Measurements from ENCODE around the gene NF1. TPM values are rescaled to one million over a fixed set of nuclear protein-coding genes. Genes with fewer than 3 reads are reported as not detected.

The NF1 gene
- total RNA-seq, 4 donors from 2014 or later: 23.6 to 47.3 (median 32.0) TPM

DNA sequence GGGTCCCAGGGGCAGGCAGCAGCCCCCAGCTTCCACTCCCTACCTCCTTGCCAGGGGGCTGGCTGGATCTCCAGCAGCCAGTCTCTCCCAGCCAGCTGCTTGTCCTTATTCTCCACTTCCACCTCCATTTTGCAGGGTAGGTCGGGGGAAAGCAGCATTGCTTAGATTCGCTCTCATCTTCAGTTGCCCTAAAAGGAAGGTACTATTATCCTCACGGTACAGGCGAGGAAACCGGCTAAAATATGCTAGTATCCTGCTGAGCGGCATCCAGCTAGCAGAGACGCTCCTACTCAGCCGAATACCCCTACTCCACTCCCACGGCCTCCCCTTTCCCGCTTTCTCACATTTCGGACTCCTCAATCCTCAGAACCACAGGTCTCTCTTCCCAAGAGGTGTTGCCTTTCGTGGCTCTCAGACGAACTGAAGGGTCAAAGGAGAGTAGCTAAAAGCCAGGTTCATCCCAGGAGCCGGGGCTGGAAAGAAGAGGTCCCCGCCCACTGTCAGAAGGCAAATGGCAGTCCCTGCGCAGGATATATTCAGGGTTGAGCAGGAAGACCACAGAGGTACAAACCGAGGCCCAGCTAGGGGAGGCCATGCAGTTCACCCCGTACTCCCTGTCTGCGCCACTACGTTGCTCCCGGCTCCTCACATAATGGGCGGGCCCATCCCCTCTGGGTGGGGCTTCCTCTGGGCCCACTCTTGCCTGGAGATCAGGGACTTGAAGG lies 295.0 kb downstream of the NF1 start:
- no peak for DNase-seq
- H3K4me3 ChIP-seq: no peak overlapping the region
- H3K4me1 ChIP-seq: peaks cover 0 to 5% of the 10 kb centered on the region in 2 donors
- H3K27ac ChIP-seq: no peak overlapping the region
- intact Hi-C loops (cut with DNase I; ENCODE audit: low total_unique reads) (no loop called here), in situ Hi-C loops (cut with MboI; ENCODE audit: low sequenced_read_pairs in 4 of 4) (no loop called here)
- H3K36me3 ChIP-seq: no peaks in the 10 kb centered on the region
- H3K9me3 ChIP-seq: no peaks in the 10 kb centered on the region
- ATAC-seq: no peak
- H3K27me3 ChIP-seq: peaks cover 42 to 49% (median 46%) of the 10 kb centered on the region in 3 donors
- TF ChIP-seq, protein P1, sequence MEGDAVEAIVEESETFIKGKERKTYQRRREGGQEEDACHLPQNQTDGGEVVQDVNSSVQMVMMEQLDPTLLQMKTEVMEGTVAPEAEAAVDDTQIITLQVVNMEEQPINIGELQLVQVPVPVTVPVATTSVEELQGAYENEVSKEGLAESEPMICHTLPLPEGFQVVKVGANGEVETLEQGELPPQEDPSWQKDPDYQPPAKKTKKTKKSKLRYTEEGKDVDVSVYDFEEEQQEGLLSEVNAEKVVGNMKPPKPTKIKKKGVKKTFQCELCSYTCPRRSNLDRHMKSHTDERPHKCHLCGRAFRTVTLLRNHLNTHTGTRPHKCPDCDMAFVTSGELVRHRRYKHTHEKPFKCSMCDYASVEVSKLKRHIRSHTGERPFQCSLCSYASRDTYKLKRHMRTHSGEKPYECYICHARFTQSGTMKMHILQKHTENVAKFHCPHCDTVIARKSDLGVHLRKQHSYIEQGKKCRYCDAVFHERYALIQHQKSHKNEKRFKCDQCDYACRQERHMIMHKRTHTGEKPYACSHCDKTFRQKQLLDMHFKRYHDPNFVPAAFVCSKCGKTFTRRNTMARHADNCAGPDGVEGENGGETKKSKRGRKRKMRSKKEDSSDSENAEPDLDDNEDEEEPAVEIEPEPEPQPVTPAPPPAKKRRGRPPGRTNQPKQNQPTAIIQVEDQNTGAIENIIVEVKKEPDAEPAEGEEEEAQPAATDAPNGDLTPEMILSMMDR (IDR thresholded peaks at IDR 0.05 in 4 of 5, conservative IDR thresholded peaks at IDR 0.05 in 1 of 5): no peak
- TF ChIP-seq POLR2A (IDR thresholded peaks at IDR 0.05): no peak

DNA sequence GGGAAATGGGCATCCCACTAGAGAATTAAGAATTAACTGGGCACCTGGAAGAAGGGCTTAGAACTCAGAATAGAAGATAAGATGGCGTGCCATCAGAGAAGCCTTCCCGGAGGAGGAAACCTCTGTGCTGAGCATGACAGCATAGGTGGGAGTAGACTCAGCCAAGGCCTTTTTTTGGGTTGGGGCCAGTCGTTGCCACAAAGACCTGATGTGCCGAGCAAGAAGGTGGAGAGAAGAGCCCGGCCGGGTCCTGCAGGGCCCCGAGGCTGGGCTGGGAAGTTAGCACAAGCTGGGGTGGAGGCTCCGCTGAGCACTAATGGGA lies 295.6 kb downstream of the NF1 start:
- in situ Hi-C loops (cut with MboI; ENCODE audit: low sequenced_read_pairs in 4 of 4): no loop called here
- Histone ChIP-seq H3K27ac (no peak overlapping the region), H3K4me1 (peaks cover 0 to 5% of the 10 kb centered on the region in 2 donors), H3K9me3 (no peaks in the 10 kb centered on the region), H3K4me3 (no peak overlapping the region), H3K27me3 (peaks cover 42 to 49% (median 46%) of the 10 kb centered on the region in 3 donors), H3K36me3 (no peaks in the 10 kb centered on the region)
- DNase-seq (no peak), ATAC-seq (no peak)
- TF ChIP-seq, protein P1 (IDR thresholded peaks at IDR 0.05 in 4 of 5, conservative IDR thresholded peaks at IDR 0.05 in 1 of 5): no peak
- TF ChIP-seq POLR2A (IDR thresholded peaks at IDR 0.05): no peak
- intact Hi-C loops (cut with DNase I; ENCODE audit: low total_unique reads): no loop called here

DNA sequence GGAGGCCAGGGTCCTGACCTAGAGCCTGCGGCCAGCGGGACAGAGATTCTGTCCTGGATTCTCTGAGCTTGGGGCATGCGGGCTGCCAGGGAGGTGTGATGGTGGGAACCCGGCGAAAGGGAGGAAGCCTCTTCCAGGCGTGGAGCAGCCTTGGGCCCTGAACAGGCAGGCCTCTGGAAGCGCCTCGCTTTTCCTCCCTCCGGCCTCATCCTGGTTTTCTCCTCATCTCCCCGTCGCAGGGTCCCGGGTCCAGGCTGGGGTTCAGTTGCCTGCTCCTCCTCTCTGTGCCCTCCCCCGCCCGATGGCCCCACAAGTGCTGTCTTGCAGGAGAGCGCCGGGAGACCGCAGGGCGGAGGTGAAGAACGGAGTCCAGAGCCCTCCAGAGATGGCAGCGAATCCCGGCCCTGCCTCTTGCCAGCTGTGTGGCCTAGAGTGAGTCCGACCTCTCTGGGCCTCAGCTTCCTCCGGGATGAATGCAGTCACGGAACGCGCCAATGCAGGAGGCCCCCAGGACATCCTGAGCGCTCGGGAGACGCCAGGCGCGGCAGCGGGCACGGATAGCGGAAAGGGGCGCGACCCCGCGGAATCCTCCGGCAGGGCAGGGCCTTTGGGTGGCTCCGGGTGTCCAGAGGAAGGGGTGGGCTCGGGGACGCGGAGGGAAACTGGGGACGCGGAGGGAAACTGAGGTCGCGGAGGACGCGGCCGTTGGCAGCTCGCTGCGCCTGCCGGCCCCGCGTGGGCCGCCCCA lies 296.1 kb downstream of the NF1 start:
- H3K4me1 ChIP-seq: peaks cover 0 to 5% of the 10 kb centered on the region in 2 donors
- H3K36me3 ChIP-seq: no peaks in the 10 kb centered on the region
- in situ Hi-C loops (cut with MboI; ENCODE audit: low sequenced_read_pairs in 4 of 4) (no loop called here), intact Hi-C loops (cut with DNase I; ENCODE audit: low total_unique reads) (no loop called here)
- no peak for DNase-seq
- no peak for ATAC-seq
- H3K27ac ChIP-seq: no peak overlapping the region
- no peaks in the 10 kb centered on the region for H3K9me3 ChIP-seq
- TF ChIP-seq POLR2A (IDR thresholded peaks at IDR 0.05): no peak
- TF ChIP-seq, protein P1 (IDR thresholded peaks at IDR 0.05 in 4 of 5, conservative IDR thresholded peaks at IDR 0.05 in 1 of 5): no peak
- peaks cover 42 to 51% (median 49%) of the 10 kb centered on the region in 3 donors for H3K27me3 ChIP-seq
- H3K4me3 ChIP-seq: peak overlapping the region; percentile 13 to 41 (median 22)

GRCh38 chr17:31391496-31391949 lies 296.7 kb downstream of the NF1 start, which contains the start of gene RAB11FIP4:
Gene RAB11FIP4, plus strand, starts transcription at chr17:31391675. Its CDS starts 178 bp downstream, at chr17:31391853.
- intact Hi-C loops (cut with DNase I; ENCODE audit: low total_unique reads) (no loop called here), in situ Hi-C loops (cut with MboI; ENCODE audit: low sequenced_read_pairs in 4 of 4) (no loop called here)
- H3K9me3 ChIP-seq: no peaks in the 10 kb centered on the region
- H3K4me1 ChIP-seq: peaks cover 0 to 5% of the 10 kb centered on the region in 2 donors
- peak within 1 kb of the TSS; percentile 19 to 41 (median 31) for H3K4me3 ChIP-seq
- no peaks in the 10 kb centered on the region for H3K36me3 ChIP-seq
- peaks cover 44 to 51% (median 49%) of the 10 kb centered on the region in 3 donors for H3K27me3 ChIP-seq
- ATAC-seq: no peak
- TF ChIP-seq POLR2A (IDR thresholded peaks at IDR 0.05): no peak
- TF ChIP-seq, protein P1 (IDR thresholded peaks at IDR 0.05 in 4 of 5, conservative IDR thresholded peaks at IDR 0.05 in 1 of 5): no peak
- no peak within 1 kb of the TSS for H3K27ac ChIP-seq
- DNase-seq: no peak
